SU-DHL-6 (cell line): ENCODE measurements around the gene BRD4.

Source experiments
- H2AFZ ChIP-seq: fragments of 200-600 bp; sonication (generic); 2 replicates; pipeline ENCODE4 v1.6.1; 2014; ENCODE audit warnings: low read depth, mild to moderate bottlenecking, moderate library complexity, mixed read lengths, antibody characterized with exemption, low read length; ENCODE audit not compliant: severe bottlenecking
- H3F3A ChIP-seq: fragments of 200-600 bp; shearing (Covaris generic); 2 replicates; pipeline ENCODE4 v1.6.0; 2016; ENCODE audit warnings: antibody characterized with exemption, mild to moderate bottlenecking; ENCODE audit not compliant: insufficient read depth
- H3K27ac ChIP-seq: fragments of 200-600 bp; sonication (generic); 2 replicates; pipeline ENCODE4 v1.5.1; 2016; ENCODE audit warnings: low read depth, mild to moderate bottlenecking, low read length, moderate library complexity, mixed read lengths
- H3K27me3 ChIP-seq: fragments of 200-600 bp; sonication (generic), shearing (Covaris generic); 2 replicates; pipeline ENCODE4 v1.6.0; 2014; ENCODE audit warnings: mild to moderate bottlenecking, low read length
- H3K36me3 ChIP-seq: fragments of 200-600 bp; sonication (generic); 2 replicates; pipeline ENCODE4 v1.6.1; 2014; ENCODE audit warnings: mild to moderate bottlenecking, low read length, mixed read lengths
- H3K4me2 ChIP-seq: fragments of 300-600, 200-600 bp; shearing (Covaris generic), sonication (generic); 2 replicates; pipeline ENCODE4 v1.6.0; 2014; ENCODE audit warnings: low read length, low read depth, mild to moderate bottlenecking; ENCODE audit not compliant: poor library complexity, severe bottlenecking
- H3K4me3 ChIP-seq: fragments of 200-600 bp; sonication (generic); 2 replicates; pipeline ENCODE4 v1.5.1; 2014; ENCODE audit warnings: antibody characterized with exemption, low read length, mild to moderate bottlenecking, mixed read lengths; ENCODE audit not compliant: insufficient read depth, poor library complexity, severe bottlenecking
- H3K79me2 ChIP-seq: fragments of 200-600 bp; sonication (generic); 2 replicates; pipeline ENCODE4 v1.6.1; 2014; ENCODE audit warnings: mild to moderate bottlenecking, low read length, moderate library complexity; ENCODE audit not compliant: insufficient read depth
- H3K9ac ChIP-seq: fragments of 200-600 bp; sonication (generic); 2 replicates; pipeline ENCODE4 v1.7.0; 2014; ENCODE audit warnings: mild to moderate bottlenecking, low read length
- H3K9me2 ChIP-seq: fragments of 200-600 bp; sonication (generic); replicated peaks from 2 replicates; pipeline ENCODE4 v1.6.1; 2014; ENCODE audit warnings: low read length; ENCODE audit not compliant: insufficient read depth
- H3K9me3 ChIP-seq: fragments of 200-600 bp; sonication (generic); 2 replicates; pipeline ENCODE4 v1.6.1; 2014; ENCODE audit warnings: low read length, mixed read lengths; ENCODE audit not compliant: insufficient read depth
- H4K20me1 ChIP-seq: fragments of 200-600 bp; sonication (generic); 2 replicates; pipeline ENCODE4 v1.6.1; 2014; ENCODE audit warnings: low read depth, mild to moderate bottlenecking, antibody characterized with exemption, low read length, moderate library complexity, mixed read lengths
- CTCF ChIP-seq: fragments of 200-600 bp; sonication (generic); IDR thresholded peaks from one replicate; pipeline ENCODE4 v1.5.1; 2017; ENCODE audit warnings: antibody characterized with exemption, mild to moderate bottlenecking, low read length, moderate library complexity; ENCODE audit not compliant: insufficient read depth, poor library complexity, severe bottlenecking
- EZH2phosphoT487 ChIP-seq: fragments of 200-600 bp; sonication (generic), shearing (Covaris generic); conservative IDR thresholded peaks from 2 replicates; pipeline ENCODE4 v1.6.1; 2018; ENCODE audit warnings: mild to moderate bottlenecking, antibody characterized with exemption, low read length, moderate library complexity, mixed read lengths

BRD4 gene

GRCh38 chr19:15372891-15373301 is 40.6 kb upstream of the BRD4 start:
- H3K4me3 ChIP-seq = no peak overlapping the region
- no peaks in the 10 kb centered on the region; the same call in 1 of the 2 replicates for H3K36me3 ChIP-seq
- peaks cover 10% of the 10 kb centered on the region; the same call in 1 of the 2 replicates for H4K20me1 ChIP-seq
- no peak overlapping the region for H3K9ac ChIP-seq
- H3K9me3 ChIP-seq = no peaks in the 10 kb centered on the region
- no peaks in the 10 kb centered on the region for H3K27me3 ChIP-seq
- no peaks in the 10 kb centered on the region for H3F3A ChIP-seq
- no peak overlapping the region for H3K4me2 ChIP-seq
- H3K79me2 ChIP-seq = peaks cover 69% of the 10 kb centered on the region
- no peak overlapping the region for H3K27ac ChIP-seq
- H3K9me2 ChIP-seq = no peaks in the 10 kb centered on the region
- no peak overlapping the region for H2AFZ ChIP-seq
- TF ChIP-seq EZH2phosphoT487 = no peak

GRCh38 chr19:15372470-15372869 is 40.1 kb upstream of the BRD4 start:
- Histone ChIP-seq H2AFZ (no peak overlapping the region), H3K4me2 (no peak overlapping the region), H3K9me2 (no peaks in the 10 kb centered on the region), H3K79me2 (peaks cover 65% of the 10 kb centered on the region), H3K9me3 (no peaks in the 10 kb centered on the region), H3K9ac (no peak overlapping the region), H3K4me3 (no peak overlapping the region), H3F3A (no peaks in the 10 kb centered on the region), H3K36me3 (no peaks in the 10 kb centered on the region; the same call in 1 of the 2 replicates), H3K27me3 (no peaks in the 10 kb centered on the region), H3K27ac (no peak overlapping the region), H4K20me1 (peaks cover 10% of the 10 kb centered on the region; the same call in 1 of the 2 replicates)
- TF ChIP-seq EZH2phosphoT487 = no peak
- no peak for TF ChIP-seq CTCF

- Histone ChIP-seq H4K20me1 (peaks cover 6% of the 10 kb centered on the region; the same call in 1 of the 2 replicates), H3K36me3 (no peaks in the 10 kb centered on the region; the same call in 1 of the 2 replicates), H3K9ac (no peak overlapping the region), H3K4me2 (no peak overlapping the region), H2AFZ (no peak overlapping the region), H3K79me2 (peaks cover 59% of the 10 kb centered on the region), H3K27me3 (no peaks in the 10 kb centered on the region), H3K9me3 (no peaks in the 10 kb centered on the region), H3K4me3 (no peak overlapping the region), H3K9me2 (no peaks in the 10 kb centered on the region), H3F3A (no peaks in the 10 kb centered on the region), H3K27ac (no peak overlapping the region)
- TF ChIP-seq CTCF (no peak), EZH2phosphoT487 (no peak)
Observed at GRCh38 chr19:15371786-15372380, 39.5 kb upstream of the BRD4 start.

- Histone ChIP-seq H4K20me1 (peaks cover 5% of the 10 kb centered on the region; the same call in 1 of the 2 replicates), H3K9ac (no peak overlapping the region), H3K27me3 (no peaks in the 10 kb centered on the region), H3K9me3 (no peaks in the 10 kb centered on the region), H3K79me2 (peaks cover 51% of the 10 kb centered on the region), H2AFZ (no peak overlapping the region), H3K27ac (no peak overlapping the region), H3K36me3 (peaks cover 2% of the 10 kb centered on the region; the same call in 1 of the 2 replicates), H3K4me2 (no peak overlapping the region), H3F3A (no peaks in the 10 kb centered on the region), H3K9me2 (no peaks in the 10 kb centered on the region), H3K4me3 (no peak overlapping the region)
- TF ChIP-seq CTCF (no peak), EZH2phosphoT487 (no peak)
Observed at GRCh38 chr19:15371119-15371518, 38.8 kb upstream of the BRD4 start.
